K562 (cell line): ENCODE measurements around the gene PFAS. TPM values are rescaled to one million over a fixed set of nuclear protein-coding genes. Genes with fewer than 3 reads are reported as not detected.

ENCODE experiments used
- ATF1 ChIP-seq, 2 experiments: fragments of 450-650 bp in 1 of 2; IDR thresholded peaks; 2 replicates each; pipeline ENCODE4 v1.6.1; 2016; ENCODE audit warnings: missing compliant biosample characterization in 1 of 2, missing genetic modification characterization in 1 of 2
- CREM ChIP-seq: IDR thresholded peaks from 2 replicates; pipeline ENCODE4 v1.6.1; 2014; ENCODE audit warnings: antibody characterized with exemption, low read depth
- CXXC5 ChIP-seq: fragments of 250-450 bp; sonication (Bioruptor Pico); IDR thresholded peaks from 2 replicates; pipeline ENCODE4 v1.8.0; 2022; ENCODE audit warnings: inconsistent platforms, mild to moderate bottlenecking, moderate library complexity
- HLTF ChIP-seq: fragments of 450-650 bp; IDR thresholded peaks from 2 replicates; pipeline ENCODE4 v1.6.1; 2016
- HMG20B ChIP-seq: fragments of 250-450 bp; sonication (Bioruptor Pico); IDR thresholded peaks from 2 replicates; pipeline ENCODE4 v1.5.0; 2021; ENCODE audit warnings: mild to moderate bottlenecking
- KAT7 ChIP-seq: sonication (generic); formaldehyde crosslinking; IDR thresholded peaks from 2 replicates; pipeline ENCODE4 v1.8.0; 2022; ENCODE audit warnings: missing genetic modification reagents, mild to moderate bottlenecking, borderline replicate concordance
- KHSRP ChIP-seq: fragments of 450-650 bp; IDR thresholded peaks from 2 replicates; pipeline ENCODE4 v1.6.1; 2017
- NRF1 ChIP-seq, 2 experiments: fragments of 450-650 bp; IDR thresholded peaks in 1 of 2; conservative IDR thresholded peaks in 1 of 2; 2 replicates each; pipeline ENCODE4 v1.6.1; 2014; ENCODE audit warnings: mild to moderate bottlenecking in 2 of 2
- PML ChIP-seq: IDR thresholded peaks from 2 replicates; pipeline ENCODE4 v1.6.1; 2012; ENCODE audit warnings: low read length, inconsistent platforms
- RFX5 ChIP-seq: IDR thresholded peaks from 2 replicates; pipeline ENCODE4 v1.6.1; 2011; ENCODE audit warnings: low read depth, mild to moderate bottlenecking, improper control_type of control experiment, low read length
- ZBTB8A ChIP-seq: fragments of 450-650 bp; IDR thresholded peaks from 2 replicates; pipeline ENCODE4 v1.6.1; 2018; ENCODE audit warnings: mild to moderate bottlenecking, moderate library complexity; ENCODE audit not compliant: partially characterized antibody
- polyA plus RNA-seq, 8 experiments: library from polyadenylated mRNA; depleted of rRNA in 4 of 8; stranded (reverse) in 5 of 8; unstranded in 3 of 8; fragments of >200 nt; fragmentation: Nextera tagmentation in 2 of 8; fragmentation: Illumina TruSeq in 1 of 8; extraction: Ambion mirVana in 2 of 8; extraction: Trizol in 1 of 8; gene quantifications; 2 replicates each; pipeline versions ENCODE4 v1.2.1 to v1.2.3, GENCODE V29; 2011 to 2014; ENCODE audit warnings: inconsistent platforms in 1 of 8, missing spikeins in 1 of 8
- total RNA-seq, 7 experiments: library from RNA; depleted of rRNA in 6 of 7; stranded (reverse); fragments of >200 nt in 6 of 7; fragmentation: Illumina TruSeq in 2 of 7; extraction: Trizol in 2 of 7; gene quantifications; 2 replicates each; pipeline versions ENCODE4 v1.2.1 to v1.2.3, GENCODE V29; 2011 to 2021; ENCODE audit warnings: low replicate concordance in 1 of 7
- TF ChIP-seq, protein P1 (sequence below), 3 experiments: fragments of 200-800 bp in 1 of 3; fragments of 250-450 bp in 1 of 3; fragments of 450-650 bp in 1 of 3; sonication (Bioruptor Pico) in 1 of 3; sonication (Bioruptor generic) in 1 of 3; formaldehyde crosslinking in 1 of 3; IDR thresholded peaks; 2 replicates each; pipeline versions ENCODE4 v1.6.1 to v1.8.0; 2016 to 2022; ENCODE audit warnings: mild to moderate bottlenecking in 2 of 3, missing genetic modification characterization in 2 of 3, missing compliant biosample characterization in 1 of 3, moderate library complexity in 1 of 3
- TF ChIP-seq, protein P2 (sequence below), 3 experiments: IDR thresholded peaks in 2 of 3; conservative IDR thresholded peaks in 1 of 3; 2 replicates each; pipeline ENCODE4 v1.5.1; 2011 to 2012; ENCODE audit warnings: low read length in 3 of 3, mild to moderate bottlenecking in 3 of 3, control low read depth in 2 of 3, improper control_type of control experiment in 1 of 3, inconsistent platforms in 1 of 3, low read depth in 1 of 3, mixed read lengths in 1 of 3, moderate library complexity in 1 of 3; ENCODE audit not compliant: insufficient read depth in 2 of 3
- TF ChIP-seq, protein P3 (sequence below): fragments of 250-450 bp; sonication (Bioruptor Pico); IDR thresholded peaks from 2 replicates; pipeline ENCODE4 v1.5.0; 2021
- TF ChIP-seq, protein P4 (sequence below): IDR thresholded peaks from 3 replicates; pipeline ENCODE4 v1.6.1; 2011; ENCODE audit warnings: borderline replicate concordance, mild to moderate bottlenecking, moderate library complexity; ENCODE audit not compliant: insufficient read length; ENCODE audit errors: extremely low read depth
- TF ChIP-seq, protein P5 (sequence below): fragments of 250-450 bp; sonication (Bioruptor Pico); IDR thresholded peaks from 2 replicates; pipeline ENCODE4 v1.6.1; 2021; ENCODE audit warnings: mild to moderate bottlenecking

PFAS gene
- total and polyA plus RNA-seq, 9 of the 15 experiments (the other 6 are each of a cell fraction or from before 2014, with no cell fraction given), result 11.6 to 131 (median 43.9) TPM

DNA sequence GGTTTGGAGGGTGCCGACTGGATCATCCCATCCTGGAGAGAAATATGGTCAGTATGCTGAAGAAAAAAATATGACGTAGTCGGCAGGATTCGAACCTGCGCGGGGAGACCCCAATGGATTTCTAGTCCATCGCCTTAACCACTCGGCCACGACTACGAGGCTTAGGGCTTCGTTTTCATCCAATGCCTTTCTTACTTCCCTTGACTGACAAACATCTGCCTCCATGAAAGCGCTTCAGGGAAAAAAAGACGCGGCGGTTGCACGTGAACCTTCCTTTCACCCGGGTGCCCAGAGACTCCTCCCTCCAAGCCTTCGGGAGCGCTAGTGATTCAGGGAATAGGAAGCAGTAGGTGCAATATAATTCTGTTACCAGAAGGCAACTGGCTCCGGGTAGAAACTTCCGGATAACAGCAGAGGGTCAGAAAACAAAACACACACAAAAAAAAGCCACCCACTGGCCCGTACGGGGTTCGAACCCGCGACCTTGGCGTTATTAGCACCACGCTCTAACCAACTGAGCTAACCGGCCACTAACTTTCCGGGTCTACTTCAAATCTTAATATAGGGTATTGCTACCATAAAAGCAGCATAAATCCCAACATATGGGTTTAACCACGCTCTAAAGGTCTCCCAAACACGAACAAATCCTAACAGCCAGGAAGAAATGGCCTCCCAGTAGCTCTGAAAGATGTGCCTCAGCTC, 22.4 kb upstream of the PFAS start (continued):
- TF ChIP-seq, protein P1, sequence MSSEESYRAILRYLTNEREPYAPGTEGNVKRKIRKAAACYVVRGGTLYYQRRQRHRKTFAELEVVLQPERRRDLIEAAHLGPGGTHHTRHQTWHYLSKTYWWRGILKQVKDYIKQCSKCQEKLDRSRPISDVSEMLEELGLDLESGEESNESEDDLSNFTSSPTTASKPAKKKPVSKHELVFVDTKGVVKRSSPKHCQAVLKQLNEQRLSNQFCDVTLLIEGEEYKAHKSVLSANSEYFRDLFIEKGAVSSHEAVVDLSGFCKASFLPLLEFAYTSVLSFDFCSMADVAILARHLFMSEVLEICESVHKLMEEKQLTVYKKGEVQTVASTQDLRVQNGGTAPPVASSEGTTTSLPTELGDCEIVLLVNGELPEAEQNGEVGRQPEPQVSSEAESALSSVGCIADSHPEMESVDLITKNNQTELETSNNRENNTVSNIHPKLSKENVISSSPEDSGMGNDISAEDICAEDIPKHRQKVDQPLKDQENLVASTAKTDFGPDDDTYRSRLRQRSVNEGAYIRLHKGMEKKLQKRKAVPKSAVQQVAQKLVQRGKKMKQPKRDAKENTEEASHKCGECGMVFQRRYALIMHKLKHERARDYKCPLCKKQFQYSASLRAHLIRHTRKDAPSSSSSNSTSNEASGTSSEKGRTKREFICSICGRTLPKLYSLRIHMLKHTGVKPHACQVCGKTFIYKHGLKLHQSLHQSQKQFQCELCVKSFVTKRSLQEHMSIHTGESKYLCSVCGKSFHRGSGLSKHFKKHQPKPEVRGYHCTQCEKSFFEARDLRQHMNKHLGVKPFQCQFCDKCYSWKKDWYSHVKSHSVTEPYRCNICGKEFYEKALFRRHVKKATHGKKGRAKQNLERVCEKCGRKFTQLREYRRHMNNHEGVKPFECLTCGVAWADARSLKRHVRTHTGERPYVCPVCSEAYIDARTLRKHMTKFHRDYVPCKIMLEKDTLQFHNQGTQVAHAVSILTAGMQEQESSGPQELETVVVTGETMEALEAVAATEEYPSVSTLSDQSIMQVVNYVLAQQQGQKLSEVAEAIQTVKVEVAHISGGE (CRISPR knock-in tag; IDR thresholded peaks at IDR 0.05), result peak in 2 of 3 experiments; percentile 56 to 94; a peak in 3 of 6 replicates
- TF ChIP-seq HMG20B (CRISPR knock-in tag) (peak; percentile 88; the same call in 1 of the 2 replicates), ATF1 (CRISPR knock-in tag; IDR thresholded peaks at IDR 0.05) (no peak), ATF1 (tag; IDR thresholded peaks at IDR 0.05) (peak; percentile 79), CREM (peak; percentile 52), NRF1 (conservative IDR thresholded peaks at IDR 0.05 in 1 of 2, IDR thresholded peaks at IDR 0.05 in 1 of 2) (peak; percentile 77 to 81), HLTF (peak; percentile 74; the same call in 1 of the 2 replicates), PML (no peak), RFX5 (no peak), KHSRP (no peak), ZBTB8A (peak; percentile 69), CXXC5 (peak; percentile 51), KAT7 (peak; percentile 79; the same call in 1 of the 2 replicates)
- TF ChIP-seq, protein P2, sequence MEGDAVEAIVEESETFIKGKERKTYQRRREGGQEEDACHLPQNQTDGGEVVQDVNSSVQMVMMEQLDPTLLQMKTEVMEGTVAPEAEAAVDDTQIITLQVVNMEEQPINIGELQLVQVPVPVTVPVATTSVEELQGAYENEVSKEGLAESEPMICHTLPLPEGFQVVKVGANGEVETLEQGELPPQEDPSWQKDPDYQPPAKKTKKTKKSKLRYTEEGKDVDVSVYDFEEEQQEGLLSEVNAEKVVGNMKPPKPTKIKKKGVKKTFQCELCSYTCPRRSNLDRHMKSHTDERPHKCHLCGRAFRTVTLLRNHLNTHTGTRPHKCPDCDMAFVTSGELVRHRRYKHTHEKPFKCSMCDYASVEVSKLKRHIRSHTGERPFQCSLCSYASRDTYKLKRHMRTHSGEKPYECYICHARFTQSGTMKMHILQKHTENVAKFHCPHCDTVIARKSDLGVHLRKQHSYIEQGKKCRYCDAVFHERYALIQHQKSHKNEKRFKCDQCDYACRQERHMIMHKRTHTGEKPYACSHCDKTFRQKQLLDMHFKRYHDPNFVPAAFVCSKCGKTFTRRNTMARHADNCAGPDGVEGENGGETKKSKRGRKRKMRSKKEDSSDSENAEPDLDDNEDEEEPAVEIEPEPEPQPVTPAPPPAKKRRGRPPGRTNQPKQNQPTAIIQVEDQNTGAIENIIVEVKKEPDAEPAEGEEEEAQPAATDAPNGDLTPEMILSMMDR (IDR thresholded peaks at IDR 0.05 in 2 of 3, conservative IDR thresholded peaks at IDR 0.05 in 1 of 3; ENCODE audit: insufficient read depth in 2 of 3, low read depth in 1 of 3, low read length in 3 of 3), result no peak; a peak in 1 of 6 replicates
- TF ChIP-seq, protein P3, sequence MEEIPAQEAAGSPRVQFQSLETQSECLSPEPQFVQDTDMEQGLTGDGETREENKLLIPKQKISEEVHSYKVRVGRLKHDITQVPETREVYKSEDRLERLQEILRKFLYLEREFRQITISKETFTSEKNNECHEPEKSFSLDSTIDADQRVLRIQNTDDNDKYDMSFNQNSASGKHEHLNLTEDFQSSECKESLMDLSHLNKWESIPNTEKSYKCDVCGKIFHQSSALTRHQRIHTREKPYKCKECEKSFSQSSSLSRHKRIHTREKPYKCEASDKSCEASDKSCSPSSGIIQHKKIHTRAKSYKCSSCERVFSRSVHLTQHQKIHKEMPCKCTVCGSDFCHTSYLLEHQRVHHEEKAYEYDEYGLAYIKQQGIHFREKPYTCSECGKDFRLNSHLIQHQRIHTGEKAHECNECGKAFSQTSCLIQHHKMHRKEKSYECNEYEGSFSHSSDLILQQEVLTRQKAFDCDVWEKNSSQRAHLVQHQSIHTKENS (CRISPR knock-in tag), result peak; percentile 69; the same call in 1 of the 2 replicates
- TF ChIP-seq, protein P4, sequence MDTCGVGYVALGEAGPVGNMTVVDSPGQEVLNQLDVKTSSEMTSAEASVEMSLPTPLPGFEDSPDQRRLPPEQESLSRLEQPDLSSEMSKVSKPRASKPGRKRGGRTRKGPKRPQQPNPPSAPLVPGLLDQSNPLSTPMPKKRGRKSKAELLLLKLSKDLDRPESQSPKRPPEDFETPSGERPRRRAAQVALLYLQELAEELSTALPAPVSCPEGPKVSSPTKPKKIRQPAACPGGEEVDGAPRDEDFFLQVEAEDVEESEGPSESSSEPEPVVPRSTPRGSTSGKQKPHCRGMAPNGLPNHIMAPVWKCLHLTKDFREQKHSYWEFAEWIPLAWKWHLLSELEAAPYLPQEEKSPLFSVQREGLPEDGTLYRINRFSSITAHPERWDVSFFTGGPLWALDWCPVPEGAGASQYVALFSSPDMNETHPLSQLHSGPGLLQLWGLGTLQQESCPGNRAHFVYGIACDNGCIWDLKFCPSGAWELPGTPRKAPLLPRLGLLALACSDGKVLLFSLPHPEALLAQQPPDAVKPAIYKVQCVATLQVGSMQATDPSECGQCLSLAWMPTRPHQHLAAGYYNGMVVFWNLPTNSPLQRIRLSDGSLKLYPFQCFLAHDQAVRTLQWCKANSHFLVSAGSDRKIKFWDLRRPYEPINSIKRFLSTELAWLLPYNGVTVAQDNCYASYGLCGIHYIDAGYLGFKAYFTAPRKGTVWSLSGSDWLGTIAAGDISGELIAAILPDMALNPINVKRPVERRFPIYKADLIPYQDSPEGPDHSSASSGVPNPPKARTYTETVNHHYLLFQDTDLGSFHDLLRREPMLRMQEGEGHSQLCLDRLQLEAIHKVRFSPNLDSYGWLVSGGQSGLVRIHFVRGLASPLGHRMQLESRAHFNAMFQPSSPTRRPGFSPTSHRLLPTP, result peak; percentile 90
- TF ChIP-seq, protein P5, sequence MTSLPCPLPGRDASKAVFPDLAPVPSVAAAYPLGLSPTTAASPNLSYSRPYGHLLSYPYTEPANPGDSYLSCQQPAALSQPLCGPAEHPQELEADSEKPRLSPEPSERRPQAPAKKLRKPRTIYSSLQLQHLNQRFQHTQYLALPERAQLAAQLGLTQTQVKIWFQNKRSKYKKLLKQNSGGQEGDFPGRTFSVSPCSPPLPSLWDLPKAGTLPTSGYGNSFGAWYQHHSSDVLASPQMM (CRISPR knock-in tag), result 0 out of 2 replicates have a peak, but pooled peaks have one; percentile 34
